Upper lobe of left lung (tissue), 4 donors: ENCODE measurements around the gene OR7A10.

Source experiments
- EP300 ChIP-seq, 4 donors: sonication (generic); formaldehyde crosslinking; IDR thresholded peaks; one replicate each; pipeline ENCODE4 v1.5.1; 2017; ENCODE audit warnings: antibody characterized with exemption in 4 of 4, control low read depth in 2 of 4
- POLR2A ChIP-seq, 4 donors: fragments of 450-650 bp; IDR thresholded peaks; one replicate each; pipeline ENCODE4 v1.5.1; 2016 to 2017; ENCODE audit warnings: antibody characterized with exemption in 4 of 4, mild to moderate bottlenecking in 2 of 4
- TF ChIP-seq, protein P1 (sequence below), 6 experiments: fragments of 450-650 bp in 4 of 6; fragments of 200-600 bp in 2 of 6; sonication (generic) in 2 of 6; IDR thresholded peaks; one replicate each; pipeline ENCODE4 v1.5.1; 2016 to 2019; ENCODE audit warnings: antibody characterized with exemption in 6 of 6

DNA sequence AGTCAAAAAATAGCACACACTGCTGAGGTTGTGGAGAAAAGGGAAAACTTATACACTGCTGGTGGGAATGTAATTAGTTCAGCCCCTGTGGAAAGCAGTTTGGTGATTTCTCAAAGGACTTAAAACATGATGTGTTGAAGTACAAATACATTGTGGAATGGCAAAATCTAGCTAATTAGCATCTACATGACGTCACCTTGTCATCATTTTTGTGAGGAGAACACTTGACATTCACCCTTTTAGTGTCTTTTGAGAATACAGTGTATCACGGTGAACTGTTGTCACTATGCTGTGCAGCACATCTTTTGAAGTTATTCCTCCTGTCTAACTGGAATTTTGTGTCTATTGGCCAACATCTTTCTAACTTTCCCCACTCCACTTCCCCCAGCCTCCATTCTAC lies 5.6 kb downstream of the OR7A10 start:
- TF ChIP-seq, protein P1, sequence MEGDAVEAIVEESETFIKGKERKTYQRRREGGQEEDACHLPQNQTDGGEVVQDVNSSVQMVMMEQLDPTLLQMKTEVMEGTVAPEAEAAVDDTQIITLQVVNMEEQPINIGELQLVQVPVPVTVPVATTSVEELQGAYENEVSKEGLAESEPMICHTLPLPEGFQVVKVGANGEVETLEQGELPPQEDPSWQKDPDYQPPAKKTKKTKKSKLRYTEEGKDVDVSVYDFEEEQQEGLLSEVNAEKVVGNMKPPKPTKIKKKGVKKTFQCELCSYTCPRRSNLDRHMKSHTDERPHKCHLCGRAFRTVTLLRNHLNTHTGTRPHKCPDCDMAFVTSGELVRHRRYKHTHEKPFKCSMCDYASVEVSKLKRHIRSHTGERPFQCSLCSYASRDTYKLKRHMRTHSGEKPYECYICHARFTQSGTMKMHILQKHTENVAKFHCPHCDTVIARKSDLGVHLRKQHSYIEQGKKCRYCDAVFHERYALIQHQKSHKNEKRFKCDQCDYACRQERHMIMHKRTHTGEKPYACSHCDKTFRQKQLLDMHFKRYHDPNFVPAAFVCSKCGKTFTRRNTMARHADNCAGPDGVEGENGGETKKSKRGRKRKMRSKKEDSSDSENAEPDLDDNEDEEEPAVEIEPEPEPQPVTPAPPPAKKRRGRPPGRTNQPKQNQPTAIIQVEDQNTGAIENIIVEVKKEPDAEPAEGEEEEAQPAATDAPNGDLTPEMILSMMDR (IDR thresholded peaks at IDR 0.05): no peak
- TF ChIP-seq POLR2A (IDR thresholded peaks at IDR 0.05): no peak
- TF ChIP-seq EP300 (IDR thresholded peaks at IDR 0.05): no peak
